A172 (cell line): ENCODE results near the gene EDN3. TPM values are rescaled to one million over a fixed set of nuclear protein-coding genes. Genes with fewer than 3 reads are reported as not detected.

Experiments used
- DNase-seq: peaks from one replicate; pipeline ENCODE4 v3.0.0-alpha.2; 2015; ENCODE audit warnings: low spot score
- total RNA-seq: library from RNA; depleted of rRNA; stranded (reverse); fragments of >200 nt; shearing (Covaris generic); gene quantifications from 2 replicates; pipeline ENCODE4 v1.2.3, GENCODE V29; 2014; rRNA removed

EDN3 gene
- total RNA-seq, 1 experiment from 2014 or later = not detected

GRCh38 chr20:59363101-59363500 lies 62.7 kb downstream of the EDN3 start:
- no peak for DNase-seq

- no peak for DNase-seq
Measured at GRCh38 chr20:59364611-59365010, 64.2 kb downstream of the EDN3 start.

- no peak for DNase-seq
Measured at GRCh38 chr20:59365611-59366285, 65.3 kb downstream of the EDN3 start.

GRCh38 chr20:59371431-59371830 lies 71.0 kb downstream of the EDN3 start:
- DNase-seq = no peak

- DNase-seq = no peak
Measured at GRCh38 chr20:59374261-59374660, 73.8 kb downstream of the EDN3 start.

- DNase-seq = no peak
Measured at GRCh38 chr20:59375541-59375940, 75.1 kb downstream of the EDN3 start.

Other genes starting within 250 kb of the EDN3 start
- gene ZNF831, start 136.8 kb upstream of the EDN3 start, total RNA-seq = not detected in 2 replicates